Measurements from ENCODE around the gene MAGIX. TPM values are rescaled to one million over a fixed set of nuclear protein-coding genes. Genes with fewer than 3 reads are reported as not detected.

MAGIX gene
- total RNA-seq, 2 experiments from 2014 or later: 1.6 to 2.0 TPM

DNA sequence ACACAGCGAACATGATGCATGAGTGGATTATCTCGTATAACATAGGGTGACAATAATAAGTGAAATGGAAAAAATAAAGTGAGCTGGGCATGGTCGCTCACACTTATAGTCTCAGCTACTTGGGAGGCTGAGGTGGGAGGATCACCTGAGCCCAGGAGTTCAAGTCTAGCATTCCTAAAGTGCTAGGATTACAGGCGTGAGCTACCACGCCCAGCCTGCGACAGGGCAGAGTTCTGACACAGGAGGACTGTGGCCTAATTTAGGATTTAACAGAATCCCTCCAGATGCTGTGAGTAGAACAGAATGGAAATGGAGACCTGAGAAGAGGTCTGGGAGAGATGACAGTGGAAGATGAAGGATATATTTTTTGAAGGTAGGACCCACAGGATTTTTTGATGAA lies 27.0 kb downstream of the MAGIX start:
- DNase-seq: no peak
- Mint-ChIP-seq H3K27ac (peak overlapping the region; percentile 52), H3K9me3 (no peaks in the 10 kb centered on the region), H3K4me3 (peak overlapping the region; percentile 94), H3K27me3 (no peaks in the 10 kb centered on the region), H3K4me1 (peaks cover 52% of the 10 kb centered on the region), H3K36me3 (ENCODE audit: low read depth) (peaks cover 2% of the 10 kb centered on the region)
- ChIA-PET POLR2A (interaction anchor here (2.0 to 5.0 kb wide), 4 partner anchors 18 to 84 kb away, joined by 6 to 30 read pairs (median 9); partner anchors contain the start of gene PLP2), CTCF (interaction anchor here (1.0 to 2.4 kb wide), 4 partner anchors 14 to 729 kb away, joined by 3 to 14 read pairs (median 8); no protein-coding TSS in a partner anchor)

DNA sequence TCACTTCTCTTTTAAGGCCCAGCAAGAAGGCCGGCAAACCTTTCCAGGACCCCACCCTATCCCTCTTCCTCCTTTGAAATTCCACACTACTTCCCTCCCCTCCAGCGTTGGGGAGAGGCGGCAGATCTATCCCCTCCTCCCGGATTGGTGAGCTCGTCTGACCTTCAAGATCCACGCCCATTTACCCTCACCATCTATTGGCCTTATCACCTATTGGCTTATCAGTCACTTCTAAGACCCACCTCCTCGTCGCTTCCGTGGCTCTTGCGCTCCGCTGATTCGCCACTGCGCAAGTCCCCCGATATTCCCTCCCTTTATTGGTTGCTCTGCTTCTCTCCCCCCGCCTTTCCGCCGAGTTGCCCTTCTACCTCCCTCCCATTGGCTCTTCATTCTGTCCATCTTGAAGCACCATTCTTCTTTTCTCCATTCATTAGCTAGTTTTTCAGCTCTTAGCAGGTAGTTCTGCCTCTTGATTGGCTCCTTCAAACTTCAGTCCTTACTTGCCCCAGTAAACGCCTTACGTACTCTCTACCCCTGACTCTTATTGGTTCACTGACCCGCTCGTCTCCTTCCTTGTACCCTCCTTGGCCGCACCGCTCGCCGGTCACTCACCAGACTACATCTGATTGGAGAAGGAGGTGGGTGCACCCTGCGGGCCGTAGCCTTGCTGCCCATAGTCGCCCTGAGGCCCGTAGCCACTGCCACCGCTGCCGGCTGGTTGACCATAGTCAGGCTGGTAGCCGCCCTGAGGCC lies 28.4 kb downstream of the MAGIX start:
- CTCF ChIA-PET: interaction anchor here (0.6 to 2.4 kb wide), 13 partner anchors 19 to 728 kb away, joined by 3 to 14 read pairs (median 4); partner anchors contain the start of genes PLP2 and TFE3
- peak overlapping the region; percentile 87 for H3K27ac Mint-ChIP-seq

DNA sequence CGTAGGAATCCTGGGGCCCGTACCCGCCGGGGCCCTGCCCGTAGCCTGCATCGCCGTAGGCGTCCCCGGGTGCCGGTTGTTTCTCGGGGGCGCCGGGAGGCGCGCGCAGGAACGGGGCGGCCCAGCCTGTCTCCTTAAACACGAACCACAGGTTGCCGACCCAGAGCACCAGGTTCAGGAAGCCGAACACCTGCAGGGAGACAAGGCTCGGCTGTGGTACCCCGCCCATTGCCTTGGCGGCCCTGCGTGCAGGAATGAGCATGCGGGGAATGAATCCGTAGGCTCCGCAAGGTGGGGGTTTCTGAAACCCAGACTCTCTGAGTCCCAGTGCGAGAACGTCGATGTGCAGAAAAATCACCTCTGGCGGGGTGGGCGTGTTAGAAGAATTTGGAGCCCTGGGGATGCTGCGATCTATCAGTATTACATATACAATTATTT lies 29.0 kb downstream of the MAGIX start:
- H3K4me3 Mint-ChIP-seq: peak overlapping the region; percentile 94
- CTCF ChIA-PET: interaction anchor here (1.0 to 2.4 kb wide), 11 partner anchors 23 to 685 kb away, joined by 3 to 20 read pairs (median 6); partner anchors contain the start of gene TFE3

More for the DNA sequence above, 28.4 kb downstream of the MAGIX start:
- Mint-ChIP-seq H3K4me3 (peak overlapping the region; percentile 94), H3K4me1 (peaks cover 45% of the 10 kb centered on the region), H3K36me3 (ENCODE audit: low read depth) (peaks cover 2% of the 10 kb centered on the region), H3K9me3 (no peaks in the 10 kb centered on the region), H3K27me3 (no peaks in the 10 kb centered on the region)
- DNase-seq: peak; percentile 89
- POLR2A ChIA-PET: interaction anchor here (0.8 to 5.0 kb wide), 6 partner anchors 19 to 617 kb away, joined by 3 to 30 read pairs (median 6); partner anchors contain the start of genes PLP2 and RBM3

DNA sequence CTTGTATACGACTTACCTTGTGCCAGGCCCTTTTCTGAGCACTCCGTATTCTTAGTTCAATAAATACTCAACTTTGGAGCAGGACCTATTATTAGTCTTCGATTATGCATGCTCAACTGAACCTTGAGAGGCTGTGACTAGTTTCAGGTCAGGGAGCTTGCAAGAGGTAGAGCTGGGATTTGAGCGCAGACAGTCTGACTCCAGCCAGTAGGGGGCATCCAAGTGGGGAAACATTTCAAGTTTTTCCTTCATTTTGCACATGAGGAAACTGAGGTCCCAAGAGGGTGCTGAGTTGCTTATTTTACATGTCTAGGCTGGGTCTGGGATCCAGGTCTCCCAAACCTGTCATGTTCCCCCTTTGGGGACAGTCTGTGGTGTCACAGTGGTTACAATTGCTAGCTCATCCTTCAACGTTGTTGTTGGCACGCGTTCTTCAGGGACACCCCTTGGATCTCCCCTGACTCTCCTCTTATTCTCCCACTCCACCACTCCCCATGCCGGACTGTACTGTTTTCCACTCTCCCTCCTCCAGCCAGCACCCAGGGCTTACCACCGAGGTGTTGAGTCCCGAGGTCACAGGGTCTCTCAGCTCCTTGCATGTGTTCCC lies 30.3 kb downstream of the MAGIX start:
- H3K27me3 Mint-ChIP-seq: no peaks in the 10 kb centered on the region
- H3K9me3 Mint-ChIP-seq: no peaks in the 10 kb centered on the region
- H3K27ac Mint-ChIP-seq: peak overlapping the region; percentile 63
- DNase-seq: peak; percentile 37
- peaks cover 2% of the 10 kb centered on the region for H3K36me3 Mint-ChIP-seq (ENCODE audit: low read depth)
- peaks cover 39% of the 10 kb centered on the region for H3K4me1 Mint-ChIP-seq
- ChIA-PET CTCF (interaction anchor here (0.7 to 2.1 kb wide), 20 partner anchors 9 to 729 kb away, joined by 3 to 20 read pairs (median 6); partner anchors contain the start of genes CCDC22, CLCN5, FOXP3 and PPP1R3F), POLR2A (interaction anchor here (0.9 to 5.0 kb wide), 8 partner anchors 26 to 562 kb away, joined by 3 to 30 read pairs (median 3); no protein-coding TSS in a partner anchor)
- H3K4me3 Mint-ChIP-seq: peak overlapping the region; percentile 49

More for the DNA sequence above, 29.0 kb downstream of the MAGIX start:
- peak overlapping the region; percentile 87 for H3K27ac Mint-ChIP-seq
- H3K9me3 Mint-ChIP-seq: no peaks in the 10 kb centered on the region
- POLR2A ChIA-PET: interaction anchor here (2.0 to 5.0 kb wide), 3 partner anchors 20 to 77 kb away, joined by 6 to 30 read pairs (median 11); partner anchors contain the start of gene PLP2
- DNase-seq: no peak
- H3K36me3 Mint-ChIP-seq (ENCODE audit: low read depth): peaks cover 2% of the 10 kb centered on the region
- H3K4me1 Mint-ChIP-seq: peaks cover 42% of the 10 kb centered on the region
- no peaks in the 10 kb centered on the region for H3K27me3 Mint-ChIP-seq

DNA sequence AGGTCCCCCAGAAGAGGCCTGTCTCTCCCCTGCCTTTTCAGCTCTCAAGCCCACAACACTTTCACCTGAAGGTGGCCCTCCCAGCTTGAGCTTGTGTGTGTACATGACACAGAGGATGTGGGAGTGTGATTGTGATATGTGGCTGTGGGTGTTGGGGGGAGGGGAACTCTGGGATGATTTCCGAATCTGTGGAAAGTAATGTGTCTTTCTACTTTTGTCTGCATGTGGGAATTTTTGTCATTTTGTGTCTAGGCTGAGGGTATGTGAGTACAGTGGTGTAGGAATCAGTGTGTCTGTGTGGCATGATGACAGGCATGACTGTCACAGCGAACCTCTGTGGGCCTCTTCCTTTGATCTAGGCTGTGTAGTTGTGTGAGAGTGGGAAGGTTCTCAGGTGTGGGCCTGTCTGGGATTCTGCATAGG lies 31.0 kb downstream of the MAGIX start:
- POLR2A ChIA-PET: interaction anchor here (1.1 to 5.0 kb wide), 4 partner anchors 27 to 79 kb away, joined by 3 to 30 read pairs (median 4); no protein-coding TSS in a partner anchor
- H3K27ac Mint-ChIP-seq: peak overlapping the region; percentile 63
- H3K9me3 Mint-ChIP-seq: no peaks in the 10 kb centered on the region
- peaks cover 41% of the 10 kb centered on the region for H3K4me1 Mint-ChIP-seq
- no peak overlapping the region for H3K4me3 Mint-ChIP-seq
- peaks cover 5% of the 10 kb centered on the region for H3K27me3 Mint-ChIP-seq
- H3K36me3 Mint-ChIP-seq (ENCODE audit: low read depth): peaks cover 2% of the 10 kb centered on the region
- DNase-seq: peak; percentile 25
- CTCF ChIA-PET: interaction anchor here (1.6 to 2.1 kb wide), 13 partner anchors 21 to 563 kb away, joined by 4 to 20 read pairs (median 6); partner anchors contain the start of genes CCDC22, FOXP3 and PPP1R3F

DNA sequence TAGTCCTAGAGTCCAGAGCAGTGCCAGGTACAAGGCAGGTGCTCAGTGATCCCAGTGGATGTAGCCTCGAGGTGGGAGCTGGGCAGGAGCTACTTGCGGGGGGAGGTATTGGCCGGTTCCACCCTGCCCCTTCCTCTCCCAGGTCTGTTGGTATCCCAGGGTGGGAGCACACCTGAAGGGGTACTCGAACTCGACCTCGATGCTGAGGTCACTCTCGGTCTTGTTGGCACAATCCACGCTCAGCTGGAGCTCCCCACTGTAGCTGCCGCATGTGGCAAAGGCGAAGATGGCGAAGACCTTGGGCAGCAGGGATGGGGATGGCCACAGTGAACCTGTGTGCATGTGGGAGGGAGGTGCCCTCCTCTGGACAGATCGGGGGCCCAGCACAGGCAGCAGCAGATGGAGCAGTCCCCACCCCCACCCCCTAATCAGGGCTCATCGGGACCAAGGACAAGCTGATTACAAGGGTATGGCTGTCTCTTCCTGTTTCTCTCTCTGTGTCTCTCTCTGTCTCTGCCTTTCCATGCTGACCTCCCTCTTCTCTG lies 35.1 kb downstream of the MAGIX start:
- Mint-ChIP-seq H3K27ac (no peak overlapping the region), H3K9me3 (no peaks in the 10 kb centered on the region), H3K36me3 (ENCODE audit: low read depth) (no peaks in the 10 kb centered on the region), H3K4me1 (peaks cover 35% of the 10 kb centered on the region), H3K27me3 (peaks cover 7% of the 10 kb centered on the region), H3K4me3 (no peak overlapping the region)
- ChIA-PET CTCF (no interaction called here), POLR2A (no interaction called here)
- DNase-seq: no peak

DNA sequence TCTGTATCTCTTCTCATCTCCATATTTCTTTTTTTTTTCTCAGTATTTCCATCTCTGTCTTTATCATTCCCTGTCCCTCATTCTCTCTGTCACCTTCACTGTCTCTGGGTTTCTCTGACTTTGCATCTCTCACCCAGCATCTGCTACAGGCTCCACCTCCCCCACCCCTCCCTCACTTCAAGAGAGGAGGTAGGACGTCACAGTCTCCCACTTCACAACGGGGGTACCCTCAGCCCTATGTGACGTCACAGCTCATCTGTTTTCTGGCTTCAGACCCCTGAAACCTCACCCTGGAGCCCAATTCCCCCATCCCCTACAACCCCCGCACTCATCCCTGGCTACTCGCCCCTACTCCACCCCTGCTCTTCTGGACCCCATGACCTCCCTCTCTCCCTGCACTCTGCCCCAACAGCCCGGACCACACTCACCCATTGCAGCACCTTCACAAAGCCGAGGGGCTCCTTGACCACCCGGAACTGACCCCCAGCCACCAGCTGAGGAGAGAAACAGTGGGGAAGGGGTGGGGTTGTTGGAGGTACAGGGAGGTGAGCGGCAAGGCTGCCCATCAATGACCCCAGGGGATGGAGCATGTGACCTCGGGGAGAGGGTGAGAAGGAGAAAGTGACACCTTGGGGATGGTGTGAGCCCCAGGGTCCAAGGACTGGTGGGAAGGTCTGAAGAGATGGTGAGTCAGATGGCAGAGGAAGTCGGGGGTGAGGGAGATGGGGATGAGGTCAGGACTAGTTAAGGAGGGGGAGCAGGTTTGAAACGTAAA lies 36.2 kb downstream of the MAGIX start:
- no peak for DNase-seq
- Mint-ChIP-seq H3K4me1 (peaks cover 24% of the 10 kb centered on the region), H3K27ac (no peak overlapping the region), H3K9me3 (no peaks in the 10 kb centered on the region), H3K27me3 (peaks cover 8% of the 10 kb centered on the region), H3K4me3 (peak overlapping the region; percentile 34), H3K36me3 (ENCODE audit: low read depth) (no peaks in the 10 kb centered on the region)
- ChIA-PET POLR2A (no interaction called here), CTCF (no interaction called here)

DNA sequence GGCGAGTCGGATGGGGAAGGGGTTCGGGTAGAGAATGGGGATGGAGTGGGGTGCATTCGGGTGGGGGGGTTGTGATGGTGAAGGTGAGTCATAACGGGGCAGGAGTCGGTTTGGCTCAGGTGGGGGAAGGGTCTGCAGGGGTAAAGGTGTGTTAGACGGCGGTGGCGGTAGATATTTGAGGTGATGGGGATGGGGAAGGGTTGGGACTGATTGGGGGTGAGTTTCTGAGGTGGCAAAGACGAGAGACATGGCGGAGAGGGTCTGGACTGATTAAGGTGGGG lies 36.7 kb downstream of the MAGIX start:
- H3K4me1 Mint-ChIP-seq: peaks cover 20% of the 10 kb centered on the region
- peaks cover 10% of the 10 kb centered on the region for H3K27me3 Mint-ChIP-seq
- CTCF ChIA-PET: no interaction called here
- no peaks in the 10 kb centered on the region for H3K36me3 Mint-ChIP-seq (ENCODE audit: low read depth)
- H3K9me3 Mint-ChIP-seq: no peaks in the 10 kb centered on the region
- H3K27ac Mint-ChIP-seq: no peak overlapping the region
- POLR2A ChIA-PET: no interaction called here
- peak overlapping the region; percentile 34 for H3K4me3 Mint-ChIP-seq
- DNase-seq: no peak

DNA sequence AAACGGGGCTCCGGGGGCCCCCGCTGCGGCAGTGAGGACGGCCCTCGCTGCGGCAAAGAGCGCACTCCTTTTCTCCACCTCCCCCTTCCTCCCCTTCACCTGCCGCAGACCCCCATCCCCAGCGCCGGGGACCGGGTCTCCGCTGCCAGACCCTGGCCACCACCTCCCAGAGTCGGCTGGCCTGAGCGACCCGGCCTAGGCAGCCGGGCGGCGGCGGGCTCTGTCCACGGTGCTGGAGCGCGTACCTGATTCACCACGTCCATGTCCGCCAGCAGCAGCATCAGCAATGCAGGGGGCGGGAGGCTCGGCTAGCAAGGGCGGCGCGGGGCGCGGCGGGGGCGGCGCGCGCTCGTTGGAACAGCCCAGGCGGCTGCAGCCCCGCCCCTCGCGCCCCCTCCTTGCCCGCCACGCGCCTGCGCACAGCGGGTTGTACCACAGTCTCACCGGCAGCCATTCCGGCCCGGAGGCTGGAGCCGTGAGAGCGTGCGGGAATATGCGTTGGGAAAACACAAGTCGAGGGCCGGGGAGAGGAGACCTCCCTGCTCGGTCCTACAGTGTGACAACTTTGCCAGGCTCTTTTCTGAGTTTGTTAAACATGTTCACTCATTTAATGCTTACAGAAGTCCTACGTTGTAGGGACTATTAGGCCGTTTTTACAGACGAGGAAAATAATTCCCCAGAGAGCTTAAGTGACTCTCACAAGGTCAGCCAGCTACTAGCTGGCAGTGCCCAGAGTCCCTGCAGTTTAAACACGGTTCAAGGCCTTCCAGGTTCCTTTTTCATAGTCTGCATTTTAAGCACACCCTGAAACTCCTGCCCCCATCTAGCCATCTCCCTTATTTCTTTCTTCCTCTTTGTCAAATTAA lies 37.6 kb downstream of the MAGIX start, which contains the start of gene SYP:
Gene SYP, minus strand, starts transcription at position 288 of the 866 bp plus-strand sequence. Its CDS starts 7 bp downstream, at position 281.
- ChIA-PET CTCF (interaction anchor here (0.7 kb wide), 1 partner anchor 92 kb away, joined by 3 read pairs; no protein-coding TSS in a partner anchor), POLR2A (interaction anchor here (0.8 kb wide), 1 partner anchor 120 kb away, joined by 3 read pairs; no protein-coding TSS in a partner anchor)
- H3K27me3 Mint-ChIP-seq: peaks cover 10% of the 10 kb centered on the region
- peak within 1 kb of the TSS; percentile 34 for H3K4me3 Mint-ChIP-seq
- H3K27ac Mint-ChIP-seq: no peak within 1 kb of the TSS
- H3K36me3 Mint-ChIP-seq (ENCODE audit: low read depth): no peaks in the 10 kb centered on the region
- no peaks in the 10 kb centered on the region for H3K9me3 Mint-ChIP-seq
- H3K4me1 Mint-ChIP-seq: peaks cover 20% of the 10 kb centered on the region
- peak; percentile 88 for DNase-seq

DNA sequence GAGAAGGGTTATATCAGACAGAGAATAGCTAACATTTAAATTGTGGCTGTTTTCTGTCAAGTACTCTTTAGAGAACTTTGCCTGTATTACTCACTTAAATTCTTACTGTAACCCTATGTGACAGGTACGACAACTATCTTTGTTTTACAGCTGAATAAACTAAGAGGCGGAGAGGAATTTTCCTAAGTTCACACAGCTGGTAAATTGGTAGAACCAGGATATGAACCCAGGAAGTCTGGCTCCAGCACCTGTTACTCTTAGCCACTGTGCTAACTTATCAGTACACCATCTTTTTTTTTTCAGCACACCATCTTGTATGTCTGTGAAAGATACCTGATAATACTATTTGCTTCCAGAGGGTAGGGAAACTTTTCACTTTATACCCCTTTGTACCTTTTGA lies 39.5 kb downstream of the MAGIX start:
- no peak for DNase-seq
- no peaks in the 10 kb centered on the region for H3K9me3 Mint-ChIP-seq
- H3K27ac Mint-ChIP-seq: no peak overlapping the region
- ChIA-PET POLR2A (no interaction called here), CTCF (interaction anchor here (1.1 kb wide), 1 partner anchor 10 kb away, joined by 3 read pairs; no protein-coding TSS in a partner anchor)
- no peaks in the 10 kb centered on the region for H3K36me3 Mint-ChIP-seq (ENCODE audit: low read depth)
- peaks cover 10% of the 10 kb centered on the region for H3K27me3 Mint-ChIP-seq
- H3K4me1 Mint-ChIP-seq: peaks cover 20% of the 10 kb centered on the region
- no peak overlapping the region for H3K4me3 Mint-ChIP-seq

DNA sequence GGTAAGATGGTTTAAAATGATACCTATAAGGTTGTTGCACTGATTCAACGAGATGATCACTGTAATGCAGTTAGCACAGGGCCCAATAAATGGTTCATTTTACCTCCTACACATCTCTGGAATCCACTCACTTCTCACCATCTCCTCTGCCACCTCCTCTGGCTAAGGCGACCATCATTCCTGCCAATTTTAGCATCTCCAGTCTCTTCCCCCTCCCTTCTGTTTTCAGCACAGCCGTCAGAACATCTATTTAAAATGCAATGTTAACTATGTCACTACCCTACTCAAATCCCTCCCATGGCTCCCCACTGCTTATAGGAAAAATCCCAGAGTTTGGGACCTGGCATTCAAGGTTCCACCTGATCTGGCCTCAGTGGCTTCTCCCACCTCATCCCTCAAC lies 41.0 kb downstream of the MAGIX start:
- ChIA-PET POLR2A (no interaction called here), CTCF (no interaction called here)
- H3K9me3 Mint-ChIP-seq: no peaks in the 10 kb centered on the region
- H3K27me3 Mint-ChIP-seq: peaks cover 5% of the 10 kb centered on the region
- no peak for DNase-seq
- no peak overlapping the region for H3K4me3 Mint-ChIP-seq
- no peaks in the 10 kb centered on the region for H3K36me3 Mint-ChIP-seq (ENCODE audit: low read depth)
- no peak overlapping the region for H3K27ac Mint-ChIP-seq
- H3K4me1 Mint-ChIP-seq: peaks cover 13% of the 10 kb centered on the region
